HG03342 (cell line): Measurements from ENCODE around the gene LRRC75A.
"Not testable (repeated sequence)": the region's sequence is repeated elsewhere in the genome, so short reads cannot be mapped to it uniquely, and the experiment has no call there.

Experiments used
- ATAC-seq: cut with Tn5 transposase; IDR thresholded peaks from one replicate; pipeline ENCODE4 v1.9.1; 2021; ENCODE audit warnings: mild to moderate bottlenecking, moderate library complexity; ENCODE audit not compliant: unreplicated experiment

LRRC75A gene, protein sequence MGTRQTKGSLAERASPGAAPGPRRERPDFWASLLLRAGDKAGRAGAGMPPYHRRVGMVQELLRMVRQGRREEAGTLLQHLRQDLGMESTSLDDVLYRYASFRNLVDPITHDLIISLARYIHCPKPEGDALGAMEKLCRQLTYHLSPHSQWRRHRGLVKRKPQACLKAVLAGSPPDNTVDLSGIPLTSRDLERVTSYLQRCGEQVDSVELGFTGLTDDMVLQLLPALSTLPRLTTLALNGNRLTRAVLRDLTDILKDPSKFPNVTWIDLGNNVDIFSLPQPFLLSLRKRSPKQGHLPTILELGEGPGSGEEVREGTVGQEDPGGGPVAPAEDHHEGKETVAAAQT

DNA sequence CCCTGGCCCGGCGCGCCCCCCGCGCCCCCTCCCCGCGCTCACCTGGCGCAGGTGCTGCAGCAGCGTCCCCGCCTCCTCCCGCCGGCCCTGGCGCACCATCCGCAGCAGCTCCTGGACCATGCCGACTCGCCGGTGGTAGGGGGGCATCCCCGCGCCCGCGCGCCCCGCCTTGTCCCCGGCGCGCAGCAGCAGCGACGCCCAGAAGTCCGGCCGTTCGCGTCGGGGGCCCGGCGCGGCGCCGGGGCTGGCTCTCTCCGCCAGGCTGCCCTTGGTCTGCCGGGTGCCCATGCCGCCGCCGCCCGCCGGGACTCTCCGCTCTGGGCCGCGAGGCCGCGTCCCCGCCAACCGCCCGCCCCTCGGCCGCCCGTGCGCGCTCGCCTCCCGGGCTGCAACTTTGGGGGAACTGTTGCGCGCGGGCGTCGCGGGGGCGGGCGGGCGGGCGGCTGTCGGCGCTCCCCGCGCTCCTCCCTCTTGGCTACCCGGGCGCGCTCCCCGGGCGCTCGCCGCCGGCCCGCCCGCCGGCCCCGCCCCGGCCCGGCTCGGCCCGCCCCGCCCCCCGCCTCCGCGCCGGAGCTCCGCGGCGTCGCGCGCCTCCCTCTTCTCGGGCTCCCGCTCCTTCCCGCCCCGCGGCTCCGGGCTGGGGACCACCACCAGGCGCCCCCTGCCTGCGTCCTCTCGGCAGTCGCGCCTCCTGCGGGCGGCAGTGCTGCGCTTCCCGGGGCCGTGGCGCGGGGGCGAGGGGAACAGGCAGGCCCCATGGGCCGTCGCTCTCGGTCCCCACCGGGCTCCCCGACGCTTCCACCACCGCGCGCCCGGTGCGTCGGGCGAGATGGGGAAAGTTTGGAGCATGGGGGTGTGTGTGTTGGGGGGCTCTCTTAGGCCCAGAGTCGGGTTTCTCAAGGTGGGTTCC, at the start of gene LRRC75A:
Gene LRRC75A, minus strand, starts transcription at position 491 of the 910 bp plus-strand sequence. Its CDS starts 203 bp downstream, at position 288.
- peak; percentile 41 for ATAC-seq

DNA sequence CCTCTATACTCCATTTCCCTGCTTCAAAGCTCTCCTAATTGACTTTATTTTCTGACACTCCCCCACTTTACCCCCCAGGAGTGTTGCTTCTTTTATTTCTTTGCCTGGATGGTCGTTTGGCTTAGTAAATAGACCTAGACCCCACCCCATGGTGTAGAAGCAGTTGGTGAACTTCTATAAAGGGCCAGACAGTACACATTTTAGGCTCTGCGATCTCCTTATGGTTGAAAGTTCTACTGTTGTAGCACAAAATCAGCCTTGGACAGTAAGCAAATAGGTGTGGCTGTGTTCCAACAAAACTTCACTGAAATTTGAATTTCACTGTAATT, 45.1 kb upstream of the LRRC75A start:
- no peak for ATAC-seq

DNA sequence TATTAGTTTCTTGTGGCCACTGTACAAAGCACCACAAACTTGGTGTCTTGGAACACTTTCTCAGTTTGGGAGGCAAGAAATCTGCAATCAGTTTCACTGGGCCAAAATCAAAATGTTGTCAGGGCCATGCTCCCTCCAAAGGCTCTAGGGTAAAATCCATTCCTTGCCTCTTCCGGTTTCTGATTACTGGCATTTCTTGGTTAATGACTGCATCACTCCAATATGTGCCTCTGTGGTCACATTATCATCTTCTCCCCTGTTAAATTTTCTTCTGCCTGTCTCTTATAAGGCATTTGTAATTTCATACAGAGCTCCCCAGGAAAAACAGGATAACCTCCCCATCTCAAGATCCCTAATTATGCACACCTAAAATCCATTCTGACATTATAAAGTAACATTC, 42.2 kb upstream of the LRRC75A start:
- no peak for ATAC-seq

DNA sequence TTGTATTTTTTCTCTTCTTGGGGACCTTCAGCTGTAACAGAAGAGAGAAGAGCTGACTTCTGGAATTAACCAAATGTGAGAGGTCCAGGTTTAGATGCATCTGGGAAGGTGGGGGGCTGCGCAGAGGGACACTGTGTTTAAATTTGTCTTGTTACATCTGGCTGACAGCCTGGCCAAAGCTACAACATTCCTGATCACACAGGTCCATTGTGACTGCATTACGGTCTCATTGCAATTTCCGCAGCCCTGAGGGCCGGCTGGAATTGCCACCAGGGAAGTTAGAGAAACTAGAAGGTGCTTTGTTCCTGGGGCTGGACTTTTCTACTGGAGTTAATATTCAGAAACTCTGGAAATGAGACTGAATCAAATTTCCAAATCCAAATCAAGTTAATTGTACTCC, 37.9 kb upstream of the LRRC75A start:
- no peak for ATAC-seq

DNA sequence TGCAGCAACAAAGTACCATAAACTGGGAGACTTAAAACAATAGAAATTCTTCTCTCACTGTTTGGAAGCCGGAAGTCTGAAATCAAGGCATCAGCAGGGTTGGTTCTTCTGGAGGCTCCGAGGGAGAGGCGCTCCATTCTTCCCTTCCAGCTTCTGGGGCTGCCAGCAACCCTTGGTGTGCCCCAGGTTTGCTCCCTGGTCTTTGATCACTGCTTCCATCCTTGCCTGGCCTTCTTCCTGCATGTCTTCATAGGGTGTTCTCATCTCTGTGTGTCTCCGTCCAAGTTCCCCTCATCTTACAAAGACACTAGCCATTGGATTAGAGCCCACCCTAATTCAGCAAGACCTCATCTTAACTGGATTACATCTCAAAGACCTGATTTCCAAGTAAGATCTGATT, 35.3 kb upstream of the LRRC75A start:
- no peak for ATAC-seq

DNA sequence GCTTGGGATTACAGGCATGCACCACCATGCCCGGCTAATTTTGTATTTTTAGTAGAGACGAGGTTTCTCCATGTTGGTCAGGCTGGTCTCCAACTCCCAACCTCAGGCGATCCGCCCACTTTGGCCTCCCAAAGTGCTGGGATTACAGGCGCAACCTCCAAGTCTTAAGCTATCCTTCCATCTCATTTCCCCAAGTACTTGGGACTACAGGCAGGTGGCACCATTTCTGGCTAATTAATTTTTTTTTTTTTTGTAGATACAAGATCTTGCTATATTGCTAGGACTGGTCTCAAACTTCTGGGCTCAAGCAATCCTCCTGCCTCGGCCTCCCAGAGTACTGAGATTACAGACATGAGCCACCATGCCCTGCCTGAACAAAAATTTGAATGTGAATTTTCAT, 33.6 kb upstream of the LRRC75A start:
- not testable (repeated sequence) for ATAC-seq

DNA sequence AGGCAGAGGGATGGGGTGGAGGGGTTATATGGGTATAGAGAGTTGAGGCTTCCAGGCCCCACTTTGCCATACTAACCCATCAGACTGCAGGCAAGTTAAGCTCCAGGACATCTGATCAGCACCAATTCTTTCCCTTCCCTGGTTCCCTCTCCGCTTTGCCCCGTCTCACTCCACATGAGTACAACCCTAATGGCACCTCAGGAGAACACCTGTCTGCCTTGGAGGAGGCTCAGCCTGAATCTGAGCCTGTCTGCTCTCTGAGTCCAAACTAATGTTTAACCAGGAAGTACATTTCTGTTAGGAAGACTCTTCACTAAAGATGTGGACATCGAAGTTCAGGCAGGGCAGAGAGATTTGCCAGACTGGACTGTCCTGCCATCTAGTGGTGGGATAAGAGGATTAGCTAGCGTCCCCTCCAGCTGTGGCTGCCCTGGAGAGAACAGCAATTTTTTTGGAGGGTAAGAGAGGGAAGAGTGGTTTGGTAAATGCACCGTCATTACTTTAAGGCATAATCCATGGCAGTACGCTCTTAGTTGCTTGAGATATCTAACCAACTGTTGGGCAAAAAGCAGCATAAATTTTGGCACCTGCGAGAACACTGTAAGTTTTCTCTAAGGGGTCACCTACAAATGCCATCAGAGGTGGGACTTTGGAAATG, 29.2 kb upstream of the LRRC75A start:
- ATAC-seq = no peak

DNA sequence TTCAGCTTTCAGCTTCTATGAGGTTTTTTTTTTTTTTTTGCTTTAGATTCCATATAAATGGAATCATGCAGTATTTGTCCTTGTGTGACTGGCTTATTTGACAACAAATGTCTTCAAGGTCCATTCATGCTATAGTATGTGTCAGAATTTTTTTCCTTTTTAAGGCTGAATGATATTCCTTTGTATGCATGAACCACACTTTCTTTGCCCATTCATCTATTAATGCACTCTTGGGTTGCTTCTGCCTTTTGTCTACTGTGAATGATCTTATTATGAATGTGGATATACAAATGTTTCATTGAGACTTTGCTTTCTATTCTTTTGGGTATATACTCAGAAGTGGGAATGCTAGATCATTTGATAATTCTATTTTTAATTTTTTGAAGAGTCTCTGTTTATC, 27.0 kb upstream of the LRRC75A start:
- ATAC-seq = no peak

DNA sequence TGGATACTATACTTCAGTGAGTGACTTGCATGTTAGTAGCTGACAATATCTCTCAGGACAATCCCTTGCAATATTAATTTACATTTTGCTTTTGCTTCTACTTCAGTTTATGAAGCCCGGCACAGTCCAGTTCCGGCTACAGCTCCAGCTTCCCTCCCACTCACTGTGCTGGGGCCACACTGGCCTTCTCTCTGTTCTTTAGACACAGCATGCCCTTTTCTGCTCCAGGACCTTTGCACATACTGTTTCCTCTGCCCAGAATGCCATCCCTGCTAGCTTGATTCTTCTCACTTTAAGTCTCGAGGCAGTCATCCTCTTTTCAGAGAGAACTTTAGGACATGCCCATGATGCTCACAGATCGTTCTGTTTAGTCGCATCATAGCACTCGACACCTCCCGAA, 25.5 kb upstream of the LRRC75A start:
- ATAC-seq = no peak

DNA sequence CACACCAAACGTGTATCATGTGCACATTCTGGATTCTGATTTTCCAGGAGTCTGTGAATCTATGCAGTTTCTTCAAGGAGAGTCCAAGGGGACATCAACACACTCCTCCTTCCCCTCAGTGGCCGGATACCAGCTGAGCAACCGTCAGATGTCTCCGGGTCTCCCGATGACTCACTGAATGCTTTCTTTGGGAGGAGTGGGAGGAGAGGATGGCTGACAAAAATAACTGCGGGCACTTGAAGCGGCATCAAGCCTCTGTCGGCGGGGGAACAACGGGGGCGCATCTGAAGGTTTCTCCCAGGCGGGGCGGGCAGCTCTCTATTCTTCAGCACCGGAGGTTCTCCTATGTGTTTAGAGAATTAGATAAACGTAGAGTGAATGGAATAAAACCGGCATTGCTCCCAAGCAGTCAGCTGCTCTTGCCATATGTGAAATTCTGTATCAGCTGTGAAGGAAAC, 24.6 kb upstream of the LRRC75A start:
- no peak for ATAC-seq

DNA sequence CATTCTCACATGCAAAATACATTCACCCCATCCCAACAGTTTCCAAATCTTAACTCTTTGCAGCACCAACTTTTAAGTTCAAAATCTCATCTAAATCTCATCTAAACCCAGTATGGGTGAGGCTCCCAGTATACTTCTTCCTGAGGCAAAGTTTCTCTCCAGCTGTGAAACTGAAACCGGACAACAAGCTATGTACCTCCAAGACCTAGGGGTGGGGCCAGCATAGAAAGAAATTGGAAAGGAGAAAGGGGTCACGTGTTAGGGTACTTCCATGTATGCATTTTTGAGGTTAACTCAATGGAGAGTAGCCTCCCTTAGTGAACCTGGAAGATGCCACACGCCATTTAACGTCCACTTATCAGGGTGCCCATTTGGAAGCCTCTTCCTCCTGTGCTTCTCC, 23.9 kb upstream of the LRRC75A start:
- ATAC-seq = no peak

DNA sequence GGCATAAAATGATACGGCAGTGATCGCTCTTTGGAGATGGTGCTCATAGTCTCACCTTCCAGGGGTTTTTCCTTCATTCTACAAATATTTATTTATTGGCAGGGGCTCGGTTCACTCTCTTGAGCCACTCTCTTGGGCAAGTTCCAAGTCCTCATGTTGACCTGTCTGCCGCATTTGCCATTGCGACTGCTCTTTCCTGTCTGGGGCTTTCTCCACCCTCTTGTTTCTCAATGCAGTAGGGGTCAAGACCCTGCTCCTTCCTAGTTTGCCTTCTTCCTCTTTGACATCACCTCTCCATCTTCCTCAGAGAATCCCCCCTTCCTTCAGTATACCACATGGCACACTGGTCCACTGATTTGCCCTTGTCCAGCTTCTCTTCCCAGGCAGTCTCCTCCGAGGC, 21.9 kb upstream of the LRRC75A start:
- ATAC-seq = no peak

DNA sequence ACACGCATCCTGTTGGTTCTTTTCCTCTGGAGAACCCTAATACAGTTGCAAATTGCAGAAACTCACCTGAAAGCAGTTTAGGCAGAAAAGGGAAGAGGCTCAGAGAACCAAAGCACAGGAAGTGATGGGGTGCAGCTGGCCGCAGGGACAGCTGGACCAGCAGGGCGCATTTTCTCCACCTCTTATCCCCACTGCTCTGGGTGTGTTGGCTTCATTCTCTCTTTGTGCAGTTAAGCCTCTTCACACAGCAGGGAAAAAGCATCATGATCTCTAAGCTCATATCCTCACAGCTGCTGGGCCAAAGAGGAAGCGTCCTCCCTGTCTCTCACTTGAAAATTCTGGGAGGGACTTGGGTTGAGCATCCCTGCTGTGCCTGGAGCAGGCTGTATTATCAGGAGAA, 20.0 kb upstream of the LRRC75A start:
- ATAC-seq = no peak

DNA sequence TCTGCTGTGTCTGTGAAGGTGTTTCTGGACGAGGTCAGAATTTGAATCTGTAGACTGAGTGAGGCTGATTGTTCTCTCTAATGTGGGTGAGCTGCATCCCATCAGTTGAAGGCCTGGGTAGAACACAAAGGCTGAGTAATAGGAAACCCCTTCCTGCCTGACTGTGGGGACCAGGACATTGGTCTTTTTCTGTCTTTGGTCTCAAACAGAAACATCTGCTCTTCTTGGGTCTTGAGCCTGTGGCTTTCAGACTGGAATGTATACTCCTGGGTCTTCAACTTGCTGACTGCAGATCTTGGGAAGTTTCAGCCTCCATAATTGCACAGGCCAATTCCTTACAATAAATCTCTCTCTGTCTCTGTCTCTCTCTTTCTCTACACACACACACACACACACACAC, 19.6 kb upstream of the LRRC75A start:
- no peak for ATAC-seq

DNA sequence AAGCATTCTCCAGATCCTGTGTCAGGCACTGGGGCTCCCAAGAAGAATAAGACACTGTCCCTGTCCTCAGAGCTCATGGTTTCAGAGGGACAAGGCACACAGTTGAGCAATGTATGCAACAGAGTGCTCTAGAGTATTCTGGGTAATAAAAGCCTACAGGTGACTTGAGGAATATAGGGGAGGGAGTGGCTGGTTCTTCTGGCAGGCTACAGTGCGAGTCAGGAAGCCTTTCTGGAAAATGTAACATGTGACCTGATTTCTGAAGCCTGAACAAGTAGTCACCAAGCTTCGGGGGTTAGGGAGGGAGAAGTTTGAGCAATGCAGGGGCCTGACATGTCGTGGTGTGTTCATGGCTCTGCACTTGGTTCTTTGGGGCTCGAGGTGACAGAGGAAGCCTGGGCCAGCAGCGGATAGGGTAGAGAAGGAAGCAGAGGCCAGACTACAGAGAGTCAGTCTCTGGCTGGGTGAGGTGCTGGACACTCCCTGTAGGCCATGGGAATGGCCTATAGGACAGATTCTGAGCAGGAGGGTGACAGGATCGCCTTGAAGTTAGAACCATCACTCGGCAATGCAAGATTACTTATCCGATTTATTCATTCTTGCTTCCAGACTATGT, 16.0 kb upstream of the LRRC75A start:
- ATAC-seq = no peak

DNA sequence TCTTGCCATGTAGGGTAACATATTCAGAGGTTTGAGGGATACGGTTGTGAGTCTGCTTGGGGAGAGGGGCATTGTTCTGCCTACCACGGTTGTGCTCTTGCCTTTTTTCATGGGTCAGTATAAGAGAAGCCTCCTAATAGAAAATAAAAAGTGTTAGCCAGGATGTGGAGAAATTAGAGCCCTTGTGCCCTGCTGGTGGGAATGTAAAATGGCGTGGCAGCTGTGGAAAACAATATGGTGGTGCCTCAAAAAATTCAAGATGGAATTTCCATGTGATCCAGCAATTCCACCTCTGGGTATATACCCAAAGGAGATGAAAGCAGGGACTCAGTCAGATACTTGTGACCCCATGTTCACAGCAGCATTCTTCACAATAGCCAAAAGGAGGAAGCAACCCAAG, 14.2 kb upstream of the LRRC75A start:
- ATAC-seq = no peak

DNA sequence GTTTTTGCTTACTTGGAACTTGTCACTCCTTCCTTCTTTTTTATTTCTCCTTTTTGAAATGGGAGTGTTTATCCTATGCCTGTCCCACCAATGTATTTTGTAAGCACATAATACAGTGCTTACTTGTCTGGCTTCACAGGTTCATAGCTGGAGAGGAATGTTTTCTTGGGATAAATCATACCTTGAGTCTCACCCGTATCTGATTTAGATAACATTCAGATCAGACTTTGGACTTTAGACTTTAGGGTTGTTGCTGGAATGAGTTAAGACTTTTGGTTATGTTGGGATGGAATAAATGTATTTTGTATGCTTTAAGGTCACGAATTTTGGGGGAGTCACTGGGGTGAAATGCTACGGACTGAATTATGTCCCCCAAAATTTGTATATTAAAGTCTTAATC, 13.0 kb upstream of the LRRC75A start:
- no peak for ATAC-seq

DNA sequence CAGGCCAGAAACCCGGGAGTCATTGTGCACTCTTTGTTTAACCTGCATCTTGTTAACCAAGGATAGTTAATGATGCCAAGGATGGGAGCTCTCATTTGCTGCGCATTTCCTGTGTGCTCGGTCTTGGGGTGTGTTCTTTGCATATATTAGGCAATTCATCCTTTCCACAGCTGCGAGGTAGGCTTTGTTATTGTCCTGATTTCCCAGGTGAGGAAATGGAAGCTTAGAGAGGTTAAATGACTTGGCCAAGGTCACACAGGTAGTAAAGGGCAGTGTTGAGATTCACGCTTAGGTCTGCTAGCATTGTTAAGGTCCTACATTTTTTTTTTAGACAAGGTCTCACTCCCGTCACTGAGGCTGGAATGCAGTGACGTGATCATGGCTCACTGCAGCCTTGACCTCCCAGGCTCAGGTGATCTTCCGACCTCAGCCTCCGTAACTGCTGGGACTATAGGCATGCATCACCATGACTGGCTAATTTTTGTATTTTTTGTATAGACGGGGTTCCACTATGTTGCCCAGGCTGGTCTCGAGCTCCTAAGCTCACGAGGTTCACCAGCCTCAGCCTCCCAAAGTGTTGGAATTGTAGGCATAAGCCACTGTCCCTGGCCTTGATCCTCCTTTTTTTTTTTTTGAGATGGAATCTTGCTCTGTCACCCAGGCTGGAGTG, 5.0 kb upstream of the LRRC75A start:
- ATAC-seq = no peak

DNA sequence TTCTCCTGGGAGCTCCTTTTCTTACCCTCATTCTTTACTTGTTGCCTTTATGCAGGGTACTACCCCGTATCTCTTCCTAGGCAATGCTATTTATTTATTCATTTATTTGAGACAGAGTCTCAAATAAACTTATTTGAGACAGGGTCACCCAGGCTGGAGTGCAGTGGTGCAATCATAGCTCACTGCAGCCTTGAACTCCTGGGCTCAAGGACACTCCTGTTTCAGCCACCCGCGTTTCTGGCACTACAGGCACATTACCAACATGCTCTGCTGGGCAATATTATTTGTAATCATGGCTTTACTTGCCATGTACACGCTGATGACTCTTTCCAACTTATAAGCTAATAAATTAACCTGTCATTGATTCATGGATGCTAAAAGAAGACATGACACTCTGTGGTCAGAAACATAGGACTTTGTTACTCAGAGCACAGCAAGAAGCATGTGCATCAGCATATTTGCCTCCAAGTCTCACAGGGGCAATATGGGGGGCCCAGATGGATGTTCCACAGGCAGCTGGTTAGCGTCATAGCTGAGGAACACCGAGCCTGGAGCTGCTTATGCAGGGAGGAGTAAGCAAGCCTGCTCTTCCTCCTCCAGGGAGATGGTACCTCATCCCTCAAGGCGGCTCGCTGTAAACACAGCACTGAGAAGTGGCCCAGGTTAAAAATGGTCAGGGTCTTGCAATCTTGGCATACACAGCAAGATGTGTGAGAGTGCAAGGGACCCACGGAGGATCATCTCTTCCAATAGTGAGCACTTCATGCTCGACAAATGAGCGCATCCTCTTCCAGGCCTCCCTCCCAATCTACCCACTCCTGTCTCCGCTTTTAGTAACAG, 4.2 kb upstream of the LRRC75A start:
- no peak for ATAC-seq

DNA sequence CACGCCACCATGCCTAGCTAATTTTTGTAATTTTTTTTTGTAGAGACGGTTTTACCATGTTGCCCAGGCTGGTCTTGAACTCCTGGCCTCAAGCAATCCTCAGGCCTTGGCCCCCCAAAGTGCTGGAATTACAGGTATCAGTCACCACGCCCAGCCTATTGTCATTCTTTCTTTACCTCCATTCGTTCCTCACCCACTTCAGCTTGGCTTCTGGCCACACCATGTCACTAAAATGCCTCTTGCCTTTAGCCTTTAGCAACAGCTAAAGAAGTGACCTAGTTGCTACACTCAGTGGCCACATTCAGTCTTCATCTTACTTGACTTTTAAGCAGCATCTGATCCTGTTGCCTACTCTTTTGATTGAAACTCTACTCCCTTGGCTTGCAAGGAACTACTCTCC, 3.6 kb upstream of the LRRC75A start:
- no peak for ATAC-seq
